ENCODE data around the gene PPFIA3. TPM values are rescaled to one million over a fixed set of nuclear protein-coding genes. Genes with fewer than 3 reads are reported as not detected.
A peak's percentile ranks its signal among the peaks of the same experiment; 100 is the strongest.

PPFIA3 gene
- total and polyA plus RNA-seq, 2 of the 4 experiments (the other 2 are of a cell fraction) = 0.90 to 2.4 TPM

DNA sequence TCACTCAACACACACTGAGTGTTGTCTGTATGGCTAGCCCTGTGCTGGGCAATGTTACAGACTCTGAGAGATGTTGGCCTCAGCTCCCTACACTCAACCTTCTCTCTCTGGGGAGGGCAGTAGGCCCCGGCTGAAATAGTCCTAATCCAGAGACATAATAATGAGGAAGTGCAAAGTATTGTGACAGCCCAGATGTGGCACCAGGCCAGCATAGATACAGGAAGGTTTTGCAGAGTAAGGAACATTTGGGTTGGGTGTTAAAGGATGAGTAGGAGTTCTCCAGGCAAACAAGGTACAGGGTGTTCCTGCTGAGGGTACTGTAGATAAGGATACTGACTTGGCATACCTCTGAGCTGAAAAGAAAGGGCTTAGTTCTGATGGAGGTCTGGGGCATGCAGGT, 2.8 kb upstream of the PPFIA3 start (continued):
- TF ChIP-seq CEBPB (IDR thresholded peaks at IDR 0.05; ENCODE audit: low read depth, low read length) (no peak), FOS (IDR thresholded peaks at IDR 0.05; ENCODE audit: low read depth, low read length) (no peak), CHD1 (IDR thresholded peaks at IDR 0.05; ENCODE audit: low read depth, low read length) (no peak)

DNA sequence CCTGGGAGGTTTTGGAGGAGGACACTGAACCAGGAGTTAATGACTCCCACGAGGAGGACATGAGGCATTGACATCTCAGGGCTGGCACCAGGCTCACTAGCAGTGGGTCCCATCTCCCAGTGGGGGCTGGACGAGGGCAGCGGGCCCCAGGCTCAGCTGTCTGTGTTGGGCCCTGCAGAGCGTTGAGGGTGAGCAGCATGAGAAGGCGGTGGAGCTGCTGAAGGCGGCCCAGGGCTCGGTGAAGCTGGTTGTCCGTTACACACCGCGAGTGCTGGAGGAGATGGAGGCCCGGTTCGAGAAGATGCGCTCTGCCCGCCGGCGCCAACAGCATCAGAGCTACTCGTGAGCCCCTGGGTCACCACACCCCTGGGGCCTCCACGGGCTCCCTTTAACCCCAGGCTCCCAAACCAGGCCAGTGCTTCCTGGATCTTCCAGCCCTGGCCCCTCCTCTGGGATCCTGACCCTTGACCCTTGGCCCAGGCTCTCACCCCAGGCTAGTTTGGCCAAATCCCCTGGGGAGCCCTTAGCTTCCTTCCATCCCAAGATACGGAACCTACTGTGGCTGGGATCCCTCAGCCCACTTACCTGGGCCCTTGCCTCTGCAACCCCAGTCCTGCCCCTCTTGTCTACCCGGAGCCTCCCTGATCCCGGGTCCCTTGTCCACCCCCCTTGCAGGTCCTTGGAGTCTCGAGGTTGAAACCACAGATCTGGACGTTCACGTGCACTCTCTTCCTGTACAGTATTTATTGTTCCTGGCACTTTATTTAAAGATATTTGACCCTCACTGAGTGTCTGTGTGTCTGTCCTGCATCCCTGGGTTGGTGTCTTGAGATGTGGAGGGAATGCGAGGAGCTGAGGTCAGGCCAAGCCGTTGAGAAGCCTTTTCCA, 1.4 kb upstream of the PPFIA3 start:
- DNase-seq (no peak), ATAC-seq (ENCODE audit: low read depth) (no peak)
- Histone ChIP-seq H3K4me3 (ENCODE audit: insufficient read depth, low read depth, low read length) (peak overlapping the region; percentile 59), H3K56ac (ENCODE audit: extremely low read depth, insufficient read depth, low read length) (no peak overlapping the region), H2AK5ac (ENCODE audit: low read depth, low read length) (peak overlapping the region; percentile 52), H3K18ac (ENCODE audit: low read depth, low read length) (no peak overlapping the region), H2BK20ac (ENCODE audit: low read depth, low read length) (no peak overlapping the region), H4K20me1 (ENCODE audit: insufficient read depth, low read length) (peaks cover 3% of the 10 kb centered on the region), H2AK9ac (replicated peaks; ENCODE audit: low read depth, low read length, poor library complexity) (peak overlapping the region; percentile 91), H3K4me2 (ENCODE audit: low read depth, low read length) (peak overlapping the region; percentile 82), H3K9ac (ENCODE audit: low read depth, low read length) (peak overlapping the region; percentile 52), H4K8ac (ENCODE audit: low read depth in 2 of 2, low read length in 2 of 2) (peak overlapping the region; percentile 57 to 91; a peak in 3 of 4 replicates), H2BK5ac (ENCODE audit: low read depth, low read length, poor library complexity, severe bottlenecking) (peak overlapping the region; percentile 43), H3K4me1 (ENCODE audit: control insufficient read depth, insufficient read depth, low read length) (peaks cover 8% of the 10 kb centered on the region), H3K27ac (ENCODE audit: insufficient read depth, low read length) (peak overlapping the region; percentile 81), H4K5ac (ENCODE audit: low read depth, low read length) (peak overlapping the region; percentile 10; the same call in 1 of the 2 replicates), H2BK120ac (ENCODE audit: low read depth, low read length) (no peak overlapping the region), H3K23ac (ENCODE audit: low read depth, low read length) (peak overlapping the region; percentile 46; the same call in 1 of the 2 replicates), H3K14ac (replicated peaks; ENCODE audit: low read depth, low read length) (peak overlapping the region; percentile 29), H3K9me1 (ENCODE audit: insufficient read depth, low read length) (peaks cover 19% of the 10 kb centered on the region), H3K9me3 (ENCODE audit: control insufficient read depth, insufficient read depth, low read length) (no peaks in the 10 kb centered on the region), H2BK15ac (ENCODE audit: low read depth, low read length) (no peak overlapping the region), H2AFZ (replicated peaks; ENCODE audit: low read length, poor library complexity) (peak overlapping the region; percentile 97), H3K4ac (ENCODE audit: low read depth, low read length) (peak overlapping the region; percentile 55), H3K36me3 (ENCODE audit: control insufficient read depth, insufficient read depth, low read length) (no peaks in the 10 kb centered on the region), H3K79me1 (ENCODE audit: low read depth in 1 of 2, low read length in 2 of 2) (peaks cover 4 to 39% of the 10 kb centered on the region in 2 experiments; a peak in 3 of 4 replicates), H4K91ac (ENCODE audit: insufficient read depth, low read depth, low read length) (peak overlapping the region; percentile 66; the same call in 1 of the 2 replicates), H3K27me3 (ENCODE audit: control insufficient read depth, insufficient read depth, low read length) (peaks cover 8% of the 10 kb centered on the region)
- peak; percentile 27; the same call in 1 of the 2 replicates for TF ChIP-seq BHLHE40 (IDR thresholded peaks at IDR 0.05; ENCODE audit: low read depth, low read length)
- TF ChIP-seq, protein P1, sequence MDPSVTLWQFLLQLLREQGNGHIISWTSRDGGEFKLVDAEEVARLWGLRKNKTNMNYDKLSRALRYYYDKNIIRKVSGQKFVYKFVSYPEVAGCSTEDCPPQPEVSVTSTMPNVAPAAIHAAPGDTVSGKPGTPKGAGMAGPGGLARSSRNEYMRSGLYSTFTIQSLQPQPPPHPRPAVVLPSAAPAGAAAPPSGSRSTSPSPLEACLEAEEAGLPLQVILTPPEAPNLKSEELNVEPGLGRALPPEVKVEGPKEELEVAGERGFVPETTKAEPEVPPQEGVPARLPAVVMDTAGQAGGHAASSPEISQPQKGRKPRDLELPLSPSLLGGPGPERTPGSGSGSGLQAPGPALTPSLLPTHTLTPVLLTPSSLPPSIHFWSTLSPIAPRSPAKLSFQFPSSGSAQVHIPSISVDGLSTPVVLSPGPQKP (IDR thresholded peaks at IDR 0.05; ENCODE audit: borderline replicate concordance, low read depth, low read length) = no peak
- ChIA-PET CTCF (interaction anchor here (1.4 kb wide), 1 partner anchor 20 kb away, joined by 4 read pairs; no protein-coding TSS in a partner anchor), POLR2A (ENCODE audit: unreplicated experiment) (interaction anchor here (0.5 kb wide), 1 partner anchor 23 kb away, joined by 8 read pairs; no protein-coding TSS in a partner anchor)
- 94% methylated on average over 16 of the region's 26 CpGs; no CpG with 5 or more reads in 1 of the 2 experiments for WGBS, 2 experiments (ENCODE audit: extremely low coverage in 2 of 2, insufficient read length in 1 of 2)
- dilution Hi-C loops (cut with HindIII; ENCODE audit: low sequenced_read_pairs, unreplicated experiment) = no loop called here
- intact Hi-C loops (cut with micrococcal nuclease) = no loop called here
- BruUV-seq (replicated peaks) = no TSS peak
- in situ Hi-C loops (cut with MboI; ENCODE audit: low sequenced_read_pairs) = no loop called here
